K562 (cell line): ENCODE measurements around the gene SART3. TPM values are rescaled to one million over a fixed set of nuclear protein-coding genes. Genes with fewer than 3 reads are reported as not detected.

ENCODE experiments used
- ATAC-seq: fragments of 200-7000 bp; cut with Tn5 transposase; 3 replicates; pipeline ENCODE4 v1.9.1; 2020; ENCODE audit warnings: moderate library complexity
- BruUV-seq: library from RNA; stranded (reverse); fragments of 400-500 nt; replicated peaks from 2 replicates; lab custom pipeline; 2021; lab: Mats Ljungman, UMichigan
- CTCF ChIA-PET: fragments of 300-600 bp; formaldehyde crosslinking; extraction: SDS; loops from one replicate; lab custom pipeline; 2021; ENCODE audit warnings: low intra/inter-chr PET ratio; lab: Yijun Ruan, JAX
- POLR2A ChIA-PET: fragments of 300-600, 350-650 bp; sonication (Branson Sonifier 250); formaldehyde crosslinking; extraction: SDS; loops from one replicate; lab custom pipeline; 2021; ENCODE audit warnings: antibody characterized with exemption, inconsistent platforms; lab: Yijun Ruan, JAX
- DNase-seq, 4 experiments: peaks; one replicate each; pipeline versions ENCODE4 v3.0.0 to v3.0.0-alpha.2; 2011 to 2018; ENCODE audit warnings: low spot score in 3 of 4, mixed read lengths in 3 of 4; ENCODE audit errors: extremely low read depth in 1 of 4
- FAIRE-seq: peaks from 2 replicates; lab custom pipeline; 2011; peaks lifted over from hg19 to GRCh38; lab: Jason Lieb, UNC
- H2AFZ ChIP-seq: 2 replicates; pipeline ENCODE4 v1.6.0; 2011; ENCODE audit warnings: low read depth, low read length, control low read depth, inconsistent platforms
- H3K27ac ChIP-seq: fragments of 200-600 bp; 3 replicates; pipeline ENCODE4 v1.8.0; 2011; ENCODE audit warnings: low read depth, mild to moderate bottlenecking, control low read depth, inconsistent platforms, low read length, moderate library complexity, mixed read lengths; ENCODE audit errors: extremely low read depth
- H3K27me3 ChIP-seq, 2 experiments: fragments of 300-600 bp in 1 of 2; 2 replicates in 1 of 2; 3 replicates in 1 of 2; pipeline versions ENCODE4 v1.6.0 to v1.8.0; 2011; ENCODE audit warnings: inconsistent platforms in 2 of 2, low read length in 2 of 2, mild to moderate bottlenecking in 1 of 2, mixed read lengths in 1 of 2, moderate library complexity in 1 of 2; ENCODE audit not compliant: control insufficient read depth in 2 of 2, insufficient read depth in 2 of 2
- H3K36me3 ChIP-seq: fragments of 300-600 bp; 3 replicates; pipeline ENCODE4 v1.8.0; 2011; ENCODE audit warnings: mild to moderate bottlenecking, low read length, inconsistent platforms; ENCODE audit not compliant: control insufficient read depth, insufficient read depth
- H3K4me1 ChIP-seq, 2 experiments: fragments of 200-600 bp in 1 of 2; replicated peaks in 1 of 2; 2 replicates in 1 of 2; 3 replicates in 1 of 2; pipeline versions ENCODE4 v1.5.1 to v1.8.0; 2011; ENCODE audit warnings: inconsistent platforms in 2 of 2, low read length in 2 of 2, mild to moderate bottlenecking in 1 of 2, mixed read lengths in 1 of 2, moderate library complexity in 1 of 2; ENCODE audit not compliant: control insufficient read depth in 2 of 2, insufficient read depth in 2 of 2
- H3K4me2 ChIP-seq: 2 replicates; pipeline ENCODE4 v1.6.1; 2011; ENCODE audit warnings: low read length, control low read depth, inconsistent platforms, mixed read lengths; ENCODE audit not compliant: insufficient read depth
- H3K4me3 ChIP-seq: fragments of 200-600 bp; sonication (generic), shearing (Covaris generic); 2 replicates; pipeline ENCODE4 v1.5.1; 2016; ENCODE audit warnings: control low read depth, inconsistent platforms
- H3K79me2 ChIP-seq: fragments of 200-600 bp; 3 replicates; pipeline ENCODE4 v1.8.0; 2011; ENCODE audit warnings: low read length, inconsistent platforms; ENCODE audit not compliant: control insufficient read depth, insufficient read depth
- H3K9ac ChIP-seq, 2 experiments: 2 replicates each; pipeline versions ENCODE4 v1.6.0 to v1.6.1; 2011; ENCODE audit warnings: low read depth in 2 of 2, low read length in 2 of 2, control low read depth in 1 of 2, inconsistent platforms in 1 of 2, mild to moderate bottlenecking in 1 of 2, mixed read lengths in 1 of 2; ENCODE audit not compliant: insufficient read depth in 1 of 2
- H3K9me1 ChIP-seq: one replicate; pipeline ENCODE4 v1.6.0; 2011; ENCODE audit warnings: inconsistent platforms, mild to moderate bottlenecking, low read length, moderate library complexity; ENCODE audit not compliant: control insufficient read depth, insufficient read depth
- H3K9me3 ChIP-seq: replicated peaks from 2 replicates; pipeline ENCODE4 v1.5.1; 2011; ENCODE audit warnings: low read depth, low read length, inconsistent platforms; ENCODE audit not compliant: control insufficient read depth, insufficient read depth
- H4K20me1 ChIP-seq: replicated peaks from 2 replicates; pipeline ENCODE4 v1.6.1; 2011; ENCODE audit warnings: low read length, inconsistent platforms, mixed read lengths; ENCODE audit not compliant: control insufficient read depth, insufficient read depth
- JUND ChIP-seq, 2 experiments: IDR thresholded peaks; 2 replicates in 1 of 2; 3 replicates in 1 of 2; pipeline ENCODE4 v1.6.1; 2011; ENCODE audit warnings: borderline replicate concordance in 2 of 2, low read depth in 2 of 2, low read length in 2 of 2, improper control_type of control experiment in 1 of 2, missing biosample characterization in 1 of 2, missing genetic modification characterization in 1 of 2, missing genetic modification reagents in 1 of 2
- KAT2B ChIP-seq: IDR thresholded peaks from one replicate; pipeline ENCODE4 v1.6.1; 2012; ENCODE audit warnings: low read depth, mild to moderate bottlenecking, control low read depth, inconsistent platforms, low read length, moderate library complexity
- PHF8 ChIP-seq: fragments of 200-600 bp; sonication (generic); IDR thresholded peaks from 2 replicates; pipeline ENCODE4 v1.6.1; 2012; ENCODE audit warnings: mixed run types, mild to moderate bottlenecking, inconsistent platforms, low read length, moderate library complexity, borderline replicate concordance
- SMAD2 ChIP-seq: fragments of 150-350 bp; IDR thresholded peaks from 2 replicates; pipeline ENCODE4 v1.6.1; 2014; ENCODE audit warnings: low read depth, mild to moderate bottlenecking, low read length
- WGBS: fragments of 100-300 bp; shearing (Covaris generic); methylation state at CpG from one replicate; pipeline ENCODE4 v1.1.6; 2016; ENCODE audit warnings: low coverage, mixed read lengths; ENCODE audit not compliant: insufficient coverage; ENCODE audit errors: missing lambda C conversion rate; 5-methylcytosine and 5-hydroxymethylcytosine counted together
- in situ Hi-C: fragments of 300-500 bp; cut with MboI; formaldehyde crosslinking; loops from 4 replicates; pipeline ENCODE4 v1.15.0; 2018; ENCODE audit warnings: inconsistent platforms, mixed read lengths
- intact Hi-C: fragments of 100-400 bp; cut with micrococcal nuclease; formaldehyde crosslinking; loops from 2 replicates; pipeline ENCODE4 v1.14.2; 2022
- polyA plus RNA-seq, 8 experiments: library from polyadenylated mRNA; depleted of rRNA in 4 of 8; stranded (reverse) in 5 of 8; unstranded in 3 of 8; fragments of >200 nt; fragmentation: Nextera tagmentation in 2 of 8; fragmentation: Illumina TruSeq in 1 of 8; extraction: Ambion mirVana in 2 of 8; extraction: Trizol in 1 of 8; gene quantifications; 2 replicates each; pipeline versions ENCODE4 v1.2.1 to v1.2.3, GENCODE V29; 2011 to 2014; ENCODE audit warnings: inconsistent platforms in 1 of 8, missing spikeins in 1 of 8
- total RNA-seq, 7 experiments: library from RNA; depleted of rRNA in 6 of 7; stranded (reverse); fragments of >200 nt in 6 of 7; fragmentation: Illumina TruSeq in 2 of 7; extraction: Trizol in 2 of 7; gene quantifications; 2 replicates each; pipeline versions ENCODE4 v1.2.1 to v1.2.3, GENCODE V29; 2011 to 2021; ENCODE audit warnings: low replicate concordance in 1 of 7
- TF ChIP-seq, protein P1 (sequence below): fragments of 250-450 bp; sonication (Bioruptor Pico); IDR thresholded peaks from 2 replicates; pipeline ENCODE4 v1.8.0; 2022; ENCODE audit warnings: moderate library complexity, mild to moderate bottlenecking, inconsistent platforms
- TF ChIP-seq, protein P2 (sequence below): sonication (generic); formaldehyde crosslinking; IDR thresholded peaks from 2 replicates; pipeline ENCODE4 v1.8.0; 2022; ENCODE audit warnings: mild to moderate bottlenecking, missing genetic modification reagents, borderline replicate concordance

The SART3 gene
- total and polyA plus RNA-seq, 9 of the 15 experiments (the other 6 are each of a cell fraction or from before 2014, with no cell fraction given), result 8.9 to 167 (median 56.7) TPM

DNA sequence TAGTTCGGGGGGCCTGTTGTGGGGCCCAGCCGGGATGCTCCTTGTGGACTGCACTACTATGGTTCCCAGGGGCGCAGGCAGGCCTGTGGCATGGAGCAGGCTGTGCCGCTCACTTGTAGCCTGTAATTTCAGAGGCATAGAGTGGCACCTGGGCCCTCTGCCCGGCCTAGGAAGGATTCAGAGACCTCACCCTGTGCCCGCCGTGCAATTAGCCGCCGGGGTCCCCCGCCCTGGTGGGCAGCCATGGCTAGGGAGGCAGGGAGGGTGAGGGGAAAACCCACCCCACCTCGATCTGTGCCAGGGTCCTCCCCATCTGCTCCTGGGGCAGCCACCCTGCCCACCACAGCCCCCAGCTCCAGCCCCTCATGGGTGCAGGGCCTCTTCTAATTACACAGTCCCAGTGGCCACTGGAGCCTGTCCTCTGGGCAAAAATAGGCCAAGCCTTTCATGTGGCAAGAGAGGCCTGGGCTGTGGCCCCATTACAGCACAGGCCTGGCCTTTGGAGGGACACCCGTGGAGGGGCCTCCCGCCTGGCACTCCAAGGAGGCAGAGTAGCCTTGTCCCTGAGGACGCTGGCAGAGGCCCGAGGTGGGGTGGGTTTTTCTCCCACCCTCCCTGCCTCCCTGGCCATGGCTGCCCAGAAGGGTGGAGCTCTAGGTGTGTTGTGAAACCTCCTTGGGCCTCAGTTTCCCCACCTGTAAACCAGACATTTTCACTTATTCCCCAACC is 42.2 kb upstream of the SART3 start:
- Histone ChIP-seq H3K4me1 (no peaks in the 10 kb centered on the region; a peak in 2 of 5 replicates), H3K9me1 (peaks cover 6% of the 10 kb centered on the region), H3K27me3 (no peaks in the 10 kb centered on the region), H3K9ac (0 out of 4 replicates have a peak overlapping the region, but pooled peaks of 1 of the 2 experiments have one; percentile 29), H2AFZ (no peak overlapping the region), H3K36me3 (no peaks in the 10 kb centered on the region), H4K20me1 (peaks cover 6% of the 10 kb centered on the region; the same call in 1 of the 2 replicates), H3K9me3 (no peaks in the 10 kb centered on the region), H3K79me2 (no peaks in the 10 kb centered on the region), H3K4me2 (no peak overlapping the region), H3K27ac (no peak overlapping the region), H3K4me3 (no peak overlapping the region)
- BruUV-seq, result no TSS peak
- in situ Hi-C loops, result no loop called here
- ChIA-PET CTCF (no interaction called here), POLR2A (no interaction called here)
- no peak for DNase-seq
- 31% methylated on average over 11 of the region's 15 CpGs for WGBS
- no peak for ATAC-seq
- FAIRE-seq, result no peak
- intact Hi-C loops, result no loop called here
- TF ChIP-seq, protein P1, sequence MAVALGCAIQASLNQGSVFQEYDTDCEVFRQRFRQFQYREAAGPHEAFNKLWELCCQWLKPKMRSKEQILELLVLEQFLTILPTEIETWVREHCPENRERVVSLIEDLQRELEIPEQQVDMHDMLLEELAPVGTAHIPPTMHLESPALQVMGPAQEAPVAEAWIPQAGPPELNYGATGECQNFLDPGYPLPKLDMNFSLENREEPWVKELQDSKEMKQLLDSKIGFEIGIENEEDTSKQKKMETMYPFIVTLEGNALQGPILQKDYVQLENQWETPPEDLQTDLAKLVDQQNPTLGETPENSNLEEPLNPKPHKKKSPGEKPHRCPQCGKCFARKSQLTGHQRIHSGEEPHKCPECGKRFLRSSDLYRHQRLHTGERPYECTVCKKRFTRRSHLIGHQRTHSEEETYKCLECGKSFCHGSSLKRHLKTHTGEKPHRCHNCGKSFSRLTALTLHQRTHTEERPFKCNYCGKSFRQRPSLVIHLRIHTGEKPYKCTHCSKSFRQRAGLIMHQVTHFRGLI (CRISPR knock-in tag), result no peak
- no peak for TF ChIP-seq KAT2B
- TF ChIP-seq, protein P2, sequence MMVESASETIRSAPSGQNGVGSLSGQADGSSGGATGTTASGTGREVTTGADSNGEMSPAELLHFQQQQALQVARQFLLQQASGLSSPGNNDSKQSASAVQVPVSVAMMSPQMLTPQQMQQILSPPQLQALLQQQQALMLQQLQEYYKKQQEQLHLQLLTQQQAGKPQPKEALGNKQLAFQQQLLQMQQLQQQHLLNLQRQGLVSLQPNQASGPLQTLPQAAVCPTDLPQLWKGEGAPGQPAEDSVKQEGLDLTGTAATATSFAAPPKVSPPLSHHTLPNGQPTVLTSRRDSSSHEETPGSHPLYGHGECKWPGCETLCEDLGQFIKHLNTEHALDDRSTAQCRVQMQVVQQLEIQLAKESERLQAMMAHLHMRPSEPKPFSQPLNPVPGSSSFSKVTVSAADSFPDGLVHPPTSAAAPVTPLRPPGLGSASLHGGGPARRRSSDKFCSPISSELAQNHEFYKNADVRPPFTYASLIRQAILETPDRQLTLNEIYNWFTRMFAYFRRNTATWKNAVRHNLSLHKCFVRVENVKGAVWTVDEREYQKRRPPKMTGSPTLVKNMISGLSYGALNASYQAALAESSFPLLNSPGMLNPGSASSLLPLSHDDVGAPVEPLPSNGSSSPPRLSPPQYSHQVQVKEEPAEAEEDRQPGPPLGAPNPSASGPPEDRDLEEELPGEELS, result no peak
- no peak for TF ChIP-seq JUND (IDR thresholded peaks at IDR 0.05; ENCODE audit: borderline replicate concordance, low read depth, low read length)
- TF ChIP-seq JUND (tag; IDR thresholded peaks at IDR 0.05; ENCODE audit: borderline replicate concordance, low read depth, low read length), result no peak
- no peak for TF ChIP-seq PHF8
- no peak for TF ChIP-seq SMAD2
